ENCODE data around the gene CAMK4. TPM values are rescaled to one million over a fixed set of nuclear protein-coding genes. Genes with fewer than 3 reads are reported as not detected.

CAMK4 gene
- total RNA-seq, 1 donor from 2014 or later, result 3.8 TPM

GRCh38 chr5:111486055-111486454, 261.9 kb downstream of the CAMK4 start:
- Histone ChIP-seq H3K4me3 (ENCODE audit: insufficient read depth, low read depth, low read length) (no peak overlapping the region), H3K4me2 (ENCODE audit: low read length) (no peak overlapping the region), H2AFZ (ENCODE audit: low read depth, low read length) (no peak overlapping the region), H3K36me3 (ENCODE audit: insufficient read depth, low read length) (no peaks in the 10 kb centered on the region), H3K4me1 (ENCODE audit: insufficient read depth, low read length) (no peaks in the 10 kb centered on the region), H3K27me3 (ENCODE audit: insufficient read depth, low read length) (no peaks in the 10 kb centered on the region), H3K9me3 (ENCODE audit: insufficient read depth, low read depth, low read length) (no peaks in the 10 kb centered on the region), H3K27ac (ENCODE audit: low read depth, low read length) (no peak overlapping the region), H4K20me1 (ENCODE audit: insufficient read depth, low read length) (no peaks in the 10 kb centered on the region), H3K9ac (ENCODE audit: low read length) (no peak overlapping the region), H3K79me2 (ENCODE audit: insufficient read depth, low read length) (no peaks in the 10 kb centered on the region)
- Mint-ChIP-seq H3K9me3 (ENCODE audit: unreplicated experiment) (no peaks in the 10 kb centered on the region), H3K27me3 (ENCODE audit: low read depth, unreplicated experiment) (no peaks in the 10 kb centered on the region), H3K4me1 (ENCODE audit: low read depth, unreplicated experiment) (no peaks in the 10 kb centered on the region), H3K4me3 (ENCODE audit: unreplicated experiment) (no peak overlapping the region), H3K36me3 (ENCODE audit: low read depth, unreplicated experiment) (no peaks in the 10 kb centered on the region), H3K27ac (ENCODE audit: unreplicated experiment) (no peak overlapping the region)
- DNase-seq (ENCODE audit: low read depth), result no peak
- no peak for TF ChIP-seq CTCF (IDR thresholded peaks at IDR 0.05; ENCODE audit: insufficient read depth, low read depth, low read length)
- TF ChIP-seq EZH2 (IDR thresholded peaks at IDR 0.05; ENCODE audit: insufficient read depth, low read length), result no peak
- no peak for FAIRE-seq

- no peaks in the 10 kb centered on the region for H3K36me3 Mint-ChIP-seq (ENCODE audit: low read depth, unreplicated experiment)
- H3K9ac ChIP-seq (ENCODE audit: low read length), result no peak overlapping the region
Observed at GRCh38 chr5:111486926-111487325, 262.7 kb downstream of the CAMK4 start.

More at GRCh38 chr5:111486926-111487325, 262.7 kb downstream of the CAMK4 start:
- H3K4me2 ChIP-seq (ENCODE audit: low read length), result no peak overlapping the region
- no peaks in the 10 kb centered on the region for H3K4me1 Mint-ChIP-seq (ENCODE audit: low read depth, unreplicated experiment)
- no peak overlapping the region for H3K4me3 ChIP-seq (ENCODE audit: insufficient read depth, low read depth, low read length)
- FAIRE-seq (no peak), DNase-seq (ENCODE audit: low read depth) (no peak)
- no peak overlapping the region for H3K27ac Mint-ChIP-seq (ENCODE audit: unreplicated experiment)
- H3K27ac ChIP-seq (ENCODE audit: low read depth, low read length), result no peak overlapping the region
- no peak overlapping the region for H2AFZ ChIP-seq (ENCODE audit: low read depth, low read length)
- H3K9me3 ChIP-seq (ENCODE audit: insufficient read depth, low read depth, low read length), result no peaks in the 10 kb centered on the region
- no peaks in the 10 kb centered on the region for H3K36me3 ChIP-seq (ENCODE audit: insufficient read depth, low read length)
- no peaks in the 10 kb centered on the region for H3K4me1 ChIP-seq (ENCODE audit: insufficient read depth, low read length)
- no peak overlapping the region for H3K4me3 Mint-ChIP-seq (ENCODE audit: unreplicated experiment)
- no peaks in the 10 kb centered on the region for H3K27me3 ChIP-seq (ENCODE audit: insufficient read depth, low read length)
- TF ChIP-seq CTCF (IDR thresholded peaks at IDR 0.05; ENCODE audit: insufficient read depth, low read depth, low read length) (no peak), EZH2 (IDR thresholded peaks at IDR 0.05; ENCODE audit: insufficient read depth, low read length) (no peak)
- H3K27me3 Mint-ChIP-seq (ENCODE audit: low read depth, unreplicated experiment), result no peaks in the 10 kb centered on the region
- no peaks in the 10 kb centered on the region for H3K79me2 ChIP-seq (ENCODE audit: insufficient read depth, low read length)
- H4K20me1 ChIP-seq (ENCODE audit: insufficient read depth, low read length), result no peaks in the 10 kb centered on the region
- no peaks in the 10 kb centered on the region for H3K9me3 Mint-ChIP-seq (ENCODE audit: unreplicated experiment)
